Right lobe of liver (tissue), 6 donors: ENCODE data around the gene IQSEC3. TPM values are rescaled to one million over a fixed set of nuclear protein-coding genes. Genes with fewer than 3 reads are reported as not detected.
A peak's percentile ranks its signal among the peaks of the same experiment; 100 is the strongest.

Source experiments
- ATAC-seq, 4 donors: fragments of 200-7000 bp; cut with Tn5 transposase; one replicate each; pipeline ENCODE4 v1.9.1; 2020; ENCODE audit warnings: mild to moderate bottlenecking in 4 of 4, moderate library complexity in 4 of 4
- DNase-seq, 3 donors: peaks; one replicate each; pipeline ENCODE4 v3.0.0-alpha.2; 2020
- H3K27ac ChIP-seq, 3 donors: fragments of 200-600 bp; one replicate each; pipeline ENCODE4 v1.8.0; 2022
- H3K27me3 ChIP-seq, 2 donors: fragments of 200-600 bp; one replicate each; pipeline ENCODE4 v1.8.0; 2022
- H3K36me3 ChIP-seq, 4 donors: fragments of 200-600 bp; sonication (generic) in 1 of 4; one replicate each; pipeline versions ENCODE4 v1.5.1 to v1.8.0; 2017 to 2022; ENCODE audit warnings: control low read depth in 1 of 4
- H3K4me1 ChIP-seq, 4 donors: fragments of 200-600 bp; sonication (generic) in 1 of 4; one replicate each; pipeline versions ENCODE4 v1.5.1 to v1.8.0; 2017 to 2022; ENCODE audit warnings: control low read depth in 1 of 4
- H3K4me3 ChIP-seq, 3 donors: fragments of 200-600 bp; one replicate each; pipeline ENCODE4 v1.8.0; 2022
- H3K9me3 ChIP-seq, 4 donors: fragments of 200-600 bp; sonication (generic) in 1 of 4; one replicate each; pipeline versions ENCODE4 v1.5.1 to v1.8.0; 2017 to 2022; ENCODE audit warnings: control low read depth in 1 of 4
- CTCF ChIP-seq, 4 donors: fragments of 200-600 bp in 3 of 4; fragments of 450-650 bp in 1 of 4; IDR thresholded peaks; one replicate each; pipeline versions ENCODE4 v1.5.1 to v1.8.0; 2016 to 2022; ENCODE audit warnings: antibody characterized with exemption in 4 of 4, mild to moderate bottlenecking in 2 of 4
- POLR2A ChIP-seq: fragments of 450-650 bp; IDR thresholded peaks from one replicate; pipeline ENCODE4 v1.6.1; 2017; ENCODE audit warnings: antibody characterized with exemption, mild to moderate bottlenecking
- WGBS: methylation state at CpG from one replicate; pipeline ENCODE4 v1.1.6; 2018; ENCODE audit warnings: low coverage, low lambda C conversion rate; ENCODE audit not compliant: insufficient coverage; ENCODE audit errors: missing lambda C conversion rate; 5-methylcytosine and 5-hydroxymethylcytosine counted together
- intact Hi-C, 2 donors: fragments of 100-400 bp; cut with DNase I; formaldehyde crosslinking; loops; one replicate each; pipeline versions ENCODE4 v1.11.2 to v1.14.1; 2022
- total RNA-seq, 6 experiments: library from RNA; depleted of rRNA in 2 of 6; stranded (reverse); fragments of >200 nt in 2 of 6; fragmentation: NEBNext Ultra II Directional in 3 of 6; extraction: Animal tissue kit (Norgen Biotek cat#: 25700) in 3 of 6; gene quantifications; one replicate each; pipeline versions ENCODE4 v1.1.0 to v1.2.4, GENCODE V29; 2016 to 2023
- donor health status: DM: no; HTN: yes; CAD: no.
- donor health status: DM: no; HTN: no; CAD: no.
- donor health status: DM: no; HTN: no; CAD: no.
- donor health status: DM: no; HTN: yes; CAD: no.
- donor health status: DM: no; HTN: yes; CAD: no.

IQSEC3 gene
- total RNA-seq, 6 experiments from 2014 or later, result 0.05 to 0.64 (median 0.15) TPM; not detected in 1

DNA sequence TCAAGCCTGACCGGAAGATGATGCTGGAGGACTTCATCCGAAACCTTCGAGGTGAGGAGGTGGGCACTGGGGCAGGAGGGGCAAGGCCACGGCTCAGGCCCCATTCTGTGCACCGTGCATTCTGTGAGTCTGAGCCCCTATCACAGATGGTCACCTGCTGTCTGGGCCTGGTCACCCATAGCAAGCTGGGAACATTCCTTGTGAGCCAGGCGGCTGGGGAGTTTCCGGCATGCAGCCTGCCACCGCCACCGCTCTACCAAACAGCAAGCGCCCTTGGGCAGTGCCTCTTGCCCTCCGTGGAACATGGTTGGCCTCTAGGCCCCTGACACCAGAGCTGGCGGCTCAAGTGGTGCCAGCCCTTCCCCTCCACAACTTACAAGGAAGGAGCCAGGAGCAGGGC lies 91.1 kb downstream of the IQSEC3 start:
- intact Hi-C loops, result no loop called here
- H3K4me1 ChIP-seq, result no peaks in the 10 kb centered on the region
- H3K27me3 ChIP-seq, result no peaks in the 10 kb centered on the region
- no peak overlapping the region for H3K4me3 ChIP-seq
- H3K36me3 ChIP-seq, result no peaks in the 10 kb centered on the region
- DNase-seq, result peak in 1 of 3 donors; percentile 49
- WGBS, result 86% methylated on average over 3 of the region's 12 CpGs
- H3K9me3 ChIP-seq, result no peaks in the 10 kb centered on the region
- ATAC-seq, result no peak
- H3K27ac ChIP-seq, result no peak overlapping the region
- no peak for TF ChIP-seq POLR2A
- TF ChIP-seq CTCF (IDR thresholded peaks at IDR 0.05), result no peak

GRCh38 chr12:159156-159782 lies 92.7 kb downstream of the IQSEC3 start:
- Histone ChIP-seq H3K27me3 (no peaks in the 10 kb centered on the region), H3K27ac (no peak overlapping the region), H3K36me3 (no peaks in the 10 kb centered on the region), H3K9me3 (no peaks in the 10 kb centered on the region), H3K4me1 (no peaks in the 10 kb centered on the region), H3K4me3 (no peak overlapping the region)
- TF ChIP-seq POLR2A (no peak), CTCF (IDR thresholded peaks at IDR 0.05) (no peak)
- ATAC-seq, result peak in 1 of 4 donors; percentile 31
- DNase-seq, result no peak
- intact Hi-C loops, result no loop called here
- 64% methylated on average over 6 of the region's 7 CpGs for WGBS

- Histone ChIP-seq H3K27ac (no peak overlapping the region), H3K4me1 (no peaks in the 10 kb centered on the region), H3K9me3 (no peaks in the 10 kb centered on the region), H3K27me3 (no peaks in the 10 kb centered on the region), H3K36me3 (no peaks in the 10 kb centered on the region), H3K4me3 (no peak overlapping the region)
- no peak for ATAC-seq
- TF ChIP-seq CTCF (IDR thresholded peaks at IDR 0.05) (no peak), POLR2A (no peak)
- DNase-seq, result peak in 1 of 3 donors; percentile 26
- intact Hi-C loops, result no loop called here
- 69% methylated on average over 9 of the region's 9 CpGs for WGBS
Observed at GRCh38 chr12:160858-161257, 94.3 kb downstream of the IQSEC3 start.

DNA sequence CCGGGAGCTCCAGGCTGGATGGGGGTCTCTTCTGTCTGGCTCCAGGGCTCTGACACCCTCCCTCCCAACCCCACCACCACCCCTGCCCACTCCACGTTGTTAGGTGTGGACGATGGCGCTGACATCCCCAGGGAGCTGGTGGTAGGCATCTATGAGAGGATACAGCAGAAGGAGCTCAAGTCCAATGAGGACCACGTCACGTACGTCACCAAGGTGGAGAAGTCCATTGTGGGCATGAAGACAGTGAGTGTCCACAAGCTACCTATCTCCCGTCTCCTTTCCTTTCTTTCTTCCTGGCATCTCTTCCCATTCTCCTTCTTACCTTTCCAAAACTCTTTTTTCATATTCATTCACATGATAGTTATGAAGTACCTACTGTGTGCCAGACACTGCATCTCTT lies 95.3 kb downstream of the IQSEC3 start:
- DNase-seq (peak in 1 of 3 donors; percentile 26), ATAC-seq (no peak)
- WGBS, result 85% methylated on average over 4 of the region's 8 CpGs
- Histone ChIP-seq H3K27ac (no peak overlapping the region), H3K4me3 (no peak overlapping the region), H3K9me3 (no peaks in the 10 kb centered on the region), H3K36me3 (no peaks in the 10 kb centered on the region), H3K4me1 (peaks cover 0 to 6% (median 2%) of the 10 kb centered on the region in 4 donors), H3K27me3 (no peaks in the 10 kb centered on the region)
- intact Hi-C loops, result no loop called here
- TF ChIP-seq POLR2A (no peak), CTCF (IDR thresholded peaks at IDR 0.05) (no peak)
